Heart right ventricle (tissue), 16 donors: ENCODE results near the gene LEUTX. TPM values are rescaled to one million over a fixed set of nuclear protein-coding genes. Genes with fewer than 3 reads are reported as not detected.
"Not testable (repeated sequence)": the region's sequence is repeated elsewhere in the genome, so short reads cannot be mapped to it uniquely, and the experiment has no call there.

Source experiments
- ATAC-seq, 8 donors: fragments of 200-7000 bp; cut with Tn5 transposase; one replicate each; pipeline ENCODE4 v1.9.1; 2020; ENCODE audit warnings: mild to moderate bottlenecking in 8 of 8, moderate library complexity in 8 of 8, moderate number of reproducible peaks in 1 of 8
- DNase-seq, 2 donors: peaks; one replicate each; pipeline ENCODE4 v3.0.0-alpha.2; 2020
- H3K27ac ChIP-seq, 10 donors: fragments of 200-600 bp; sonication (generic) in 2 of 10; one replicate each; pipeline versions ENCODE4 v1.5.0 to v1.8.0; 2020 to 2022; ENCODE audit warnings: mild to moderate bottlenecking in 3 of 10
- H3K27me3 ChIP-seq, 7 donors: fragments of 200-600 bp; one replicate each; pipeline ENCODE4 v1.8.0; 2021 to 2022; ENCODE audit warnings: mild to moderate bottlenecking in 2 of 7
- H3K36me3 ChIP-seq, 9 donors: fragments of 200-600 bp; sonication (generic) in 1 of 9; one replicate each; pipeline versions ENCODE4 v1.5.0 to v1.8.0; 2020 to 2022; ENCODE audit warnings: mild to moderate bottlenecking in 2 of 9
- H3K4me1 ChIP-seq, 9 donors: fragments of 200-600 bp; sonication (generic) in 1 of 9; one replicate each; pipeline versions ENCODE4 v1.5.0 to v1.8.0; 2020 to 2022; ENCODE audit warnings: mild to moderate bottlenecking in 4 of 9
- H3K4me3 ChIP-seq, 10 donors: fragments of 200-600 bp; sonication (generic) in 2 of 10; one replicate each; pipeline versions ENCODE4 v1.5.0 to v1.8.0; 2020 to 2022; ENCODE audit warnings: mild to moderate bottlenecking in 7 of 10, moderate library complexity in 2 of 10
- H3K9me3 ChIP-seq, 11 donors: fragments of 200-600 bp in 10 of 11; sonication (generic) in 2 of 11; one replicate each; pipeline versions ENCODE4 v1.5.0 to v1.8.0; 2013 to 2022; ENCODE audit warnings: mild to moderate bottlenecking in 2 of 11, control low read depth in 1 of 11, moderate library complexity in 1 of 11
- CTCF ChIP-seq, 9 donors: fragments of 200-600 bp; sonication (generic) in 2 of 9; IDR thresholded peaks; one replicate each; pipeline versions ENCODE4 v1.5.0 to v1.8.0; 2021 to 2022; ENCODE audit warnings: antibody characterized with exemption in 9 of 9, mild to moderate bottlenecking in 5 of 9, moderate library complexity in 1 of 9
- WGBS, 2 donors: extraction: QIAGEN DNeasy Blood & Tissue Kit; methylation state at CpG; one replicate each; pipeline ENCODE4 v1.1.7; 2013; ENCODE audit warnings: inconsistent platforms in 1 of 2; 5-methylcytosine and 5-hydroxymethylcytosine counted together
- intact Hi-C, 10 donors: fragments of 100-400 bp; cut with DNase I; formaldehyde crosslinking; loops; one replicate each; pipeline versions ENCODE4 v1.11.1 to v1.14.2; 2022
- polyA plus RNA-seq, 2 donors: library from polyadenylated mRNA; stranded (reverse); fragments of 200-250 nt; gene quantifications; one replicate each; pipeline ENCODE4 v1.2.3, GENCODE V29; 2013
- total RNA-seq, 10 donors: library from RNA; stranded (reverse); fragmentation: NEBNext Ultra II Directional in 3 of 10; extraction: Animal tissue kit (Norgen Biotek cat#: 25700) in 3 of 10; gene quantifications; one replicate each; pipeline versions ENCODE4 v1.2.1 to v1.2.4, GENCODE V29; 2021 to 2023
- donor health status: Arrhythmogenic right ventricular cardiomyopathy.
- donor health status: ischemic (EF 13 %, LVEDD 7.1; RV severe dilation, severe dysfunction).
- donor health status: healthy with polysubstance abuse.
- donor health status: DM: no; HTN: yes; CAD: no.
- donor health status: DM: no; HTN: no; CAD: no.
- donor health status: ischemic (EF 25% LVEDD 6.9; RV normal size, moderate dysfunction).
- donor health status: ischemic (EF 25% LVEDD 5.7; RV mildly dilated, moderate dysfunction).
- donor health status: healthy.
- donor health status: DM: yes; HTN: yes; CAD: no.
- donor health status: Ischemic cardiomyopathy.
- donor health status: ischemic (EF 35%, LVEDD 5.7; RV mildly dilated, moderate dysfunction).
- donor health status: nonischemic (EF 11% LVEDD 7.7; RV severe dilation, severe dysfunction).
- donor health status: DM: yes; HTN: yes; CAD: no.
- donor health status: PGD.
- donor health status: ischemic (EF 29% LVEDD 5.4; RV normal size, mild dysfunction).
- donor health status: nonischemic (EF 23%, LVEDD 6.1; RV moderate dilation, normal function).

The LEUTX gene
- total and polyA plus RNA-seq, 12 donors = not detected

DNA sequence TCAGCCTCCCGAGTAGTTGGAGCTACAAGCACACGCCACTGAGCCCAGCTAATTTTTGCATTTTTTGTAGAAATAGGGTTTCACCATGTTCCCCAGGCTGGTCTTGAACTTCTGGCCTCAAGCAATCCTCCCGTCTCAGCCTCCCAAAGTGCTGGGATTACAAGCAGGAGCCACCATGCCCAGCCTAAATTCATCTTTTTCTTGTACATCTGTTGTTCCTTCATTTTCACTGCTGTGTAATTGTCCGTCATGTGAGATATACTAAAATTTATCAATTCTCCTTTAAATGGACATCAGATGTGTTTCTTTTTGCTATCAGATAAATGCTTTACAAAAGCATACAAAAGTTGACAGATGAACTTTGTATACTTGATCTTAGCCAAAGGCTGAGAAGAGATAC is 32.4 kb downstream of the LEUTX start:
- no peaks in the 10 kb centered on the region for H3K36me3 ChIP-seq

DNA sequence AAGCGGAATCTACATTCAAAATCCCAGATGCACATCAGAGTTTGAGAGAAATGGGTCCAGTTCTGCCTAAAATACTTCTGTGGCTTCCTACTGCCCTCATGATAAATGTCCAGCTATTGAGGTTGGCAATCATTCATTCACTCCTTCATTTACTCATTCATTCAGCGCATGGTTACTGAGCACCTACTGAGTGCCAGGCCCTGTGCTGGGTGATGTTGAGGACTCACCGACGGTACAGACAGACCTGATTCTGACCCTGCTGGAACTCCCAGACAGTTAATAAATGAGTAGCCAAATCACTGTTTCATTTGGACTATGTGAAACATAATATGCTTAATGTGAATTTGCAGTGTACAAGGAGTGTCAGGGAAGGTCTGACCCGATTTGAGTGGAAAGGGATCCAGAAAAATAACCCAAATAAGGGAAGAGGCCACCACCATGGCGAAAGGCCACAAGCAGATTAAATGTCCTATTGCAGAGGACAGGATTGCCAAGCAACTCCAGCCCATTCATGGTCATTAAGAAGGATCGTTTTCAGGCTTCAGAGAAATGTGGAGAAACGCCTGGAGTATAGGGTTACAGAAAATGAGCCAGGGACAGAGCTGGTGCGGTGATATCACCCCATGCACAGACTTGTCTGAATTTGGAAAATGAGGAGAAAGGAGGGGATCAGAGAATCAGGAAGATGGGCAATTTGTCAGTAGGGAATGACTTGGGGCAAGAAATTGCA is 34.8 kb downstream of the LEUTX start:
- no peaks in the 10 kb centered on the region for H3K27me3 ChIP-seq
- H3K27ac ChIP-seq = no peak overlapping the region
- peaks cover 0 to 18% (median 5%) of the 10 kb centered on the region in 9 donors for H3K4me1 ChIP-seq
- H3K36me3 ChIP-seq = peaks cover 0 to 13% (median 0%) of the 10 kb centered on the region in 9 donors
- ATAC-seq (no peak), DNase-seq (no peak)
- no peak for TF ChIP-seq CTCF (IDR thresholded peaks at IDR 0.05)
- intact Hi-C loops = no loop called here
- WGBS, 2 donors = 83 to 89% methylated on average over 9 of the region's 9 CpGs
- peaks cover 0 to 8% (median 0%) of the 10 kb centered on the region in 11 donors for H3K9me3 ChIP-seq
- H3K4me3 ChIP-seq = no peak overlapping the region

More for the DNA sequence above, 32.4 kb downstream of the LEUTX start:
- peaks cover 0 to 8% (median 0%) of the 10 kb centered on the region in 11 donors for H3K9me3 ChIP-seq
- intact Hi-C loops = no loop called here
- no peaks in the 10 kb centered on the region for H3K27me3 ChIP-seq
- peaks cover 0 to 7% (median 2%) of the 10 kb centered on the region in 9 donors for H3K4me1 ChIP-seq
- H3K27ac ChIP-seq = no peak overlapping the region
- ATAC-seq (no peak), DNase-seq (no peak)
- TF ChIP-seq CTCF (IDR thresholded peaks at IDR 0.05) = no peak
- no peak overlapping the region for H3K4me3 ChIP-seq
- WGBS, 2 donors = 89% methylated on average over 4 of the region's 4 CpGs

GRCh38 chr19:39814111-39814510 is 35.5 kb downstream of the LEUTX start:
- ATAC-seq, H3K27ac ChIP-seq, intact Hi-C loops, H3K27me3 ChIP-seq, H3K9me3 ChIP-seq, DNase-seq, H3K4me3 ChIP-seq: not testable (repeated sequence)
- H3K4me1 ChIP-seq = peaks cover 0 to 18% (median 5%) of the 10 kb centered on the region in 9 donors
- peaks cover 0 to 13% (median 0%) of the 10 kb centered on the region in 9 donors for H3K36me3 ChIP-seq
- whole genome bisulfite sequencing, 2 donors = 91 to 97% methylated on average over 6 of the region's 6 CpGs

- no peak for TF ChIP-seq CTCF (IDR thresholded peaks at IDR 0.05)
- Histone ChIP-seq H3K27ac (peak overlapping the region in 1 of 10 donors; percentile 81), H3K27me3 (no peaks in the 10 kb centered on the region), H3K9me3 (peaks cover 0 to under 1% (median 0%) of the 10 kb centered on the region in 11 donors), H3K36me3 (peaks cover 0 to 13% (median 0%) of the 10 kb centered on the region in 9 donors), H3K4me3 (no peak overlapping the region), H3K4me1 (peaks cover 0 to 18% (median 5%) of the 10 kb centered on the region in 9 donors)
- intact Hi-C loops = no loop called here
- WGBS, 2 donors = 91 to 93% methylated on average over 3 of the region's 3 CpGs
- DNase-seq = no peak
- ATAC-seq = no peak
These were observed 35.9 kb downstream of the LEUTX start for GRCh38 chr19:39814595-39814994.
